Osteocyte (in vitro differentiated cells): ENCODE data around the gene SMIM9. TPM values are rescaled to one million over a fixed set of nuclear protein-coding genes. Genes with fewer than 3 reads are reported as not detected.

Experiments used
- DNase-seq: peaks from one replicate; pipeline ENCODE4 v3.0.0; 2021; ENCODE audit warnings: mixed read lengths; ENCODE audit not compliant: unreplicated experiment; ENCODE audit errors: extremely low spot score
- H3K27ac Mint-ChIP-seq: one replicate; pipeline ENCODE4 v1.8.0; 2021; ENCODE audit warnings: mild to moderate bottlenecking, mixed read lengths; ENCODE audit not compliant: unreplicated experiment
- H3K27me3 Mint-ChIP-seq: one replicate; pipeline ENCODE4 v1.8.0; 2021; ENCODE audit warnings: mixed read lengths; ENCODE audit not compliant: unreplicated experiment
- H3K36me3 Mint-ChIP-seq: one replicate; pipeline ENCODE4 v1.8.0; 2021; ENCODE audit warnings: mixed read lengths; ENCODE audit not compliant: unreplicated experiment
- H3K4me1 Mint-ChIP-seq: one replicate; pipeline ENCODE4 v1.8.0; 2021; ENCODE audit warnings: mixed read lengths; ENCODE audit not compliant: unreplicated experiment
- H3K4me3 Mint-ChIP-seq: one replicate; pipeline ENCODE4 v1.8.0; 2021; ENCODE audit warnings: mild to moderate bottlenecking, moderate library complexity, mixed read lengths; ENCODE audit not compliant: unreplicated experiment
- H3K9me3 Mint-ChIP-seq: one replicate; pipeline ENCODE4 v1.8.0; 2021; ENCODE audit warnings: mixed read lengths; ENCODE audit not compliant: unreplicated experiment
- CTCF ChIP-seq: fragments of 200-600 bp; sonication (generic); IDR thresholded peaks from 2 replicates; pipeline ENCODE4 v1.5.0; 2021; ENCODE audit warnings: antibody characterized with exemption, mild to moderate bottlenecking, moderate library complexity
- total RNA-seq: library from RNA; stranded (reverse); gene quantifications from 2 replicates; pipeline ENCODE4 v1.2.1, GENCODE V29; 2021

Gene SMIM9
- total RNA-seq, 1 donor from 2014 or later: not detected

DNA sequence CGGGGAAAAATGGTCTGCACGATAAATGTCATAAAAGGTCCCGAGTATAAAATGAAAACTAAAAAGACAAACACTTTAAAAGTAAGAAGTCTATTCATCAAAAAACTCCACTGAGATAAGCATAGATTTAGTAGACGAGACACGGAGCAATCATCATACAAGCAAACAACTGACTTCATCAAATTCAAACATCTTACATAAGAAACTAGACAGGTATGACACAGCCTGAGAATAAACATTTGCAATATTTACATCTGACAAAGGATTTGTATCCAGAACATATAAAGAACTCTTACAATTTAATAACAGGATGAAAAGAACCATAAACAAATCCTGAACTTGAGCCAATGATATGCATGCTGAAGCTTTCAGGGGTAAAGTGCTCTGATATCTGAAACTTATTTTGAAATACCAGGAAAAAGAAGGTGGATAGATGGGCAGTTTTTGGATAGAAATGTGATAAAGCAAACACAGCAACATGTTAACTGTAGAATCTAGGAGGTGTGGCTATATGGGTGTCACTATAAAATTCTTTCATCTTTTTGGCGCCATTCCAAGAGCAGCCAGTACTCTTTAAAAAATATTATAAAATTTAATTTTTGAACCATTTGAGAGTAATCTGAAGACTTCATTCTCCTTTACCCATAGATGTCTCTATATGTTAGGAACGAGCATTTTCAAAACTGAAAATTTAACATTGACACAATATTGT, 41.2 kb downstream of the SMIM9 start:
- no peaks in the 10 kb centered on the region for H3K27me3 Mint-ChIP-seq
- no peak for TF ChIP-seq CTCF
- H3K27ac Mint-ChIP-seq: no peak overlapping the region
- H3K36me3 Mint-ChIP-seq: peaks cover 2% of the 10 kb centered on the region
- H3K9me3 Mint-ChIP-seq: peaks cover 15% of the 10 kb centered on the region
- no peak overlapping the region for H3K4me3 Mint-ChIP-seq
- no peak for DNase-seq
- peaks cover 11% of the 10 kb centered on the region for H3K4me1 Mint-ChIP-seq

DNA sequence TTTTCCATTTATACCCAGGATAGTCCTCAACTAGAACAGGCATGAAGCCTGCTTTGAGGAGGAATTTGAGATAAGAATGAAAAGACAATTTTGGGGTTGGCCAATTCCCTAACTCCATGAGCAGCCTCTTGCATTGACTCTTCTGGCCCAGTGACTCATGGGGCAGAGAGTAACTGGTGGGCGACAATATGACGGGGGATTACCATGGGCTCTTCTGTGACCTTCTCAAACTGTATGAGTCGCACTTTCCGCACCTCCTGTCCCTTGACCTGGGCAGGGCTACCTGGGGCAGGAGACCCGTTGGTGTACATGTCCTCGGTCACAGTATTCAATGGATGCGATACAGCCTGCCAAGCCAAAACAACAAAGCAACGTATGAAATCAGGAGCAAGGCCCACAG, 42.5 kb downstream of the SMIM9 start:
- peaks cover 5% of the 10 kb centered on the region for H3K4me1 Mint-ChIP-seq
- no peak overlapping the region for H3K4me3 Mint-ChIP-seq
- no peaks in the 10 kb centered on the region for H3K27me3 Mint-ChIP-seq

GRCh38 chrX:154791467-154791866, 43.0 kb downstream of the SMIM9 start:
- Mint-ChIP-seq H3K4me1 (no peaks in the 10 kb centered on the region), H3K27ac (no peak overlapping the region), H3K4me3 (no peak overlapping the region), H3K36me3 (peaks cover 2% of the 10 kb centered on the region), H3K9me3 (peaks cover 14% of the 10 kb centered on the region), H3K27me3 (no peaks in the 10 kb centered on the region)
- no peak for DNase-seq
- no peak for TF ChIP-seq CTCF

More for the DNA sequence above, 42.5 kb downstream of the SMIM9 start:
- Mint-ChIP-seq H3K27ac (no peak overlapping the region), H3K36me3 (peaks cover 2% of the 10 kb centered on the region), H3K9me3 (peaks cover 14% of the 10 kb centered on the region)
- no peak for TF ChIP-seq CTCF
- DNase-seq: no peak

- TF ChIP-seq CTCF: no peak
- H3K27ac Mint-ChIP-seq: no peak overlapping the region
- no peak overlapping the region for H3K4me3 Mint-ChIP-seq
- peaks cover 14% of the 10 kb centered on the region for H3K9me3 Mint-ChIP-seq
- no peak for DNase-seq
- no peaks in the 10 kb centered on the region for H3K4me1 Mint-ChIP-seq
- peaks cover 5% of the 10 kb centered on the region for H3K36me3 Mint-ChIP-seq
- no peaks in the 10 kb centered on the region for H3K27me3 Mint-ChIP-seq
These were observed 48.7 kb downstream of the SMIM9 start for GRCh38 chrX:154785716-154786115.

DNA sequence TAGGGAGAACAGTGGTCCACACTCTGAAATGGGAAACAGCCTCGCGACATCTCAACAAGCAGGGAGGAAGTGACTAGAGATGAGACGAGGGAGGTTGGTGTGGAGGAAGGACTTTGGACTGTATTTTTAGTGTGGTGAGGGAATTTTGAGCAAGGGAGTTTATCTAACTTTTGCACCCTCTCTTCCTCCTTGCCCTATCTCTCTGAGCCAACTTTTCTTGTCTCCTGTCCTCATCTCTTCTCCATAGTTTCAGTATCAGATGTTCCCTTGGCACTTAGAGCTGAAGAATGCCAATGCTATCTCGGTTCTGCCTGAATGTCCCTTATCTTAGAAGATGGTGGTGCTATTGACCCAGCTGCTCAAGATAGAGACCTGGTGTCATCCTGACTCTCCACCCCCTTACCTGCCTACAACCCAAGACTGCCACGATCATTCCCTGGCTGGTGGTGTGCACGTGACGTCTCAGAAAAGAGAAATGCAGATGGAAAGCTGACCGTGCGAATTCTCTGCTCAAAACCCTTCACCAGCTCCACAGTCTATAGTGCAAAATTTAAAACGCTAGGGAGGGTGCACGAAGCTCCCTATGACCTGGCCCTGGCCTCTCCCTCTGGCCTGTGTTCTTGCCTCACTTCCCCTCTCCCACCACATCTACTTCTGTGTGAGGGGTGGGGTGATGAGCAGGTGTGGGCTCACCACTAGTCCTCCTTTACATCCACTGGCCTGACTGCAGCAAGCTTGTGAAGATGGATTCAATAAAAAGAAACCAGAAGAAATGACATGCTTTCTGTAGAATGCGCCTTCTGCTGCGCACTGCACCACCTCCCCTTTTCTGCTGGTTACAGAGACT, 50.1 kb downstream of the SMIM9 start:
- no peak overlapping the region for H3K4me3 Mint-ChIP-seq
- peaks cover 14% of the 10 kb centered on the region for H3K9me3 Mint-ChIP-seq
- DNase-seq: no peak
- TF ChIP-seq CTCF: no peak
- H3K27ac Mint-ChIP-seq: no peak overlapping the region
- H3K27me3 Mint-ChIP-seq: no peaks in the 10 kb centered on the region
- H3K4me1 Mint-ChIP-seq: no peaks in the 10 kb centered on the region
- H3K36me3 Mint-ChIP-seq: peaks cover 5% of the 10 kb centered on the region
